PC-9 (cell line): ENCODE data around the gene AGBL4. TPM values are rescaled to one million over a fixed set of nuclear protein-coding genes. Genes with fewer than 3 reads are reported as not detected.

Source experiments
- BruUV-seq: library from RNA; stranded (reverse); fragments of 400-500 nt; replicated peaks from 2 replicates; lab custom pipeline; 2021; lab: Mats Ljungman, UMichigan
- CTCF ChIA-PET: fragments of 300-600 bp; sonication (Branson Sonifier 250); formaldehyde crosslinking; loops from one replicate; lab custom pipeline; 2022; ENCODE audit warnings: antibody characterized with exemption; lab: Charles Lee
- POLR2A ChIA-PET: fragments of 300-600 bp; sonication (Branson Sonifier 250); formaldehyde crosslinking; loops from one replicate; lab custom pipeline; 2022; ENCODE audit warnings: antibody characterized with exemption; ENCODE audit not compliant: unreplicated experiment; lab: Charles Lee
- DNase-seq, 2 experiments: peaks; one replicate each; pipeline versions ENCODE4 v3.0.0 to v3.0.0-alpha.2; 2015 to 2022; ENCODE audit warnings: mixed read lengths in 1 of 2
- H2AFZ ChIP-seq: fragments of 200-600 bp; sonication (generic); 2 replicates; pipeline ENCODE4 v1.8.1; 2017; ENCODE audit warnings: antibody characterized with exemption
- H3F3A ChIP-seq: fragments of 200-600 bp; sonication (generic); 2 replicates; pipeline ENCODE4 v1.8.1; 2017; ENCODE audit warnings: antibody characterized with exemption, mild to moderate bottlenecking, low read depth; ENCODE audit not compliant: insufficient read depth
- H3K27ac ChIP-seq: fragments of 200-600 bp; sonication (generic); 2 replicates; pipeline ENCODE4 v1.6.1; 2016; ENCODE audit warnings: mixed run types
- H3K27me3 ChIP-seq: fragments of 200-600 bp; sonication (generic); 2 replicates; pipeline ENCODE4 v1.6.1; 2016; ENCODE audit warnings: low read depth, mixed run types; ENCODE audit not compliant: insufficient read depth
- H3K36me3 ChIP-seq: fragments of 200-600 bp; sonication (generic); 2 replicates; pipeline ENCODE4 v1.6.1; 2016; ENCODE audit warnings: low read depth, mixed run types
- H3K4me1 ChIP-seq: fragments of 200-600 bp; sonication (generic); replicated peaks from 2 replicates; pipeline ENCODE4 v1.6.1; 2016; ENCODE audit warnings: mixed run types; ENCODE audit not compliant: insufficient read depth
- H3K4me2 ChIP-seq: fragments of 200-600 bp; sonication (generic); 2 replicates; pipeline ENCODE4 v1.6.1; 2017; ENCODE audit warnings: mixed run types
- H3K4me3 ChIP-seq: fragments of 200-600 bp; sonication (generic); 2 replicates; pipeline ENCODE4 v1.6.1; 2016; ENCODE audit warnings: mixed run types
- H3K79me2 ChIP-seq: fragments of 200-600 bp; sonication (generic); 2 replicates; pipeline ENCODE4 v1.6.1; 2017; ENCODE audit warnings: low read depth, mixed run types
- H3K9me2 ChIP-seq: fragments of 200-600 bp; sonication (generic); 2 replicates; pipeline ENCODE4 v1.8.1; 2017; ENCODE audit warnings: mild to moderate bottlenecking; ENCODE audit not compliant: insufficient read depth
- H3K9me3 ChIP-seq: fragments of 200-600 bp; sonication (generic); 2 replicates; pipeline ENCODE4 v1.8.1; 2016; ENCODE audit warnings: low read depth; ENCODE audit not compliant: insufficient read depth
- H4K20me1 ChIP-seq: fragments of 200-600 bp; sonication (generic); 2 replicates; pipeline ENCODE4 v1.8.1; 2017; ENCODE audit not compliant: insufficient read depth
- EZH2 ChIP-seq: fragments of 200-600 bp; sonication (generic); IDR thresholded peaks from 2 replicates; pipeline ENCODE4 v1.8.0; 2017; ENCODE audit warnings: antibody characterized with exemption, low read depth
- intact Hi-C: fragments of 100-400 bp; cut with micrococcal nuclease; formaldehyde crosslinking; loops from one replicate; pipeline ENCODE4 v1.10.0; 2022; ENCODE audit not compliant: unreplicated experiment
- total RNA-seq: library from RNA; stranded (reverse); gene quantifications from 2 replicates; pipeline ENCODE4 v1.2.3, GENCODE V29; 2021
- TF ChIP-seq, protein P1 (sequence below): fragments of 200-600 bp; sonication (generic); conservative IDR thresholded peaks from 2 replicates; pipeline ENCODE4 v1.6.1; 2017; ENCODE audit warnings: mixed run types, antibody characterized with exemption, mild to moderate bottlenecking, moderate library complexity

The AGBL4 gene
- total RNA-seq, 1 experiment from 2014 or later, result not detected

DNA sequence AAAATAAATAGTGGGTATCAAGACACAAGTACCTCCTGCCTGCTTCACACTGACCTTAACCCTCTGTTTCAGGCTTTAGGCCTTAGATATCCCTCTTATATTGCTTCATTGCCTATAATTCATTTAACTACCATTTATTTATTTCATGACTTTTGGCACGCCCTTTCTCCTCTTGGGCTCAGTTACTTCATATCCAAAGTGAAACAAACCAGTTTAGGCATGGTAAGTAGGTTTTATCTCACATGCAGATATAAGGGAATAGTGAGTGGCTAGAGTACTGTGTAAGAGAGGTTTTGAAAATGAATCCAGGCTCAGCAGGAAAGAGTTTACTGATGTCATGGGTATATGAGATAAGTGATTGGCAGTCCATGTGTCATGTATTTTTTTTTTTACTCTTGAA, 1177.3 kb downstream of the AGBL4 start:
- H3K79me2 ChIP-seq, result no peaks in the 10 kb centered on the region
- H3K36me3 ChIP-seq, result no peaks in the 10 kb centered on the region
- ChIA-PET POLR2A (no interaction called here), CTCF (no interaction called here)
- H3K9me2 ChIP-seq, result no peaks in the 10 kb centered on the region; the same call in 1 of the 2 replicates
- intact Hi-C loops, result loop anchor here (1.0 kb wide), 1 partner anchor 10 kb away; no protein-coding TSS in a partner anchor
- H3K9me3 ChIP-seq, result no peaks in the 10 kb centered on the region; the same call in 1 of the 2 replicates
- no peaks in the 10 kb centered on the region for H3F3A ChIP-seq
- TF ChIP-seq EZH2, result no peak
- TF ChIP-seq, protein P1, sequence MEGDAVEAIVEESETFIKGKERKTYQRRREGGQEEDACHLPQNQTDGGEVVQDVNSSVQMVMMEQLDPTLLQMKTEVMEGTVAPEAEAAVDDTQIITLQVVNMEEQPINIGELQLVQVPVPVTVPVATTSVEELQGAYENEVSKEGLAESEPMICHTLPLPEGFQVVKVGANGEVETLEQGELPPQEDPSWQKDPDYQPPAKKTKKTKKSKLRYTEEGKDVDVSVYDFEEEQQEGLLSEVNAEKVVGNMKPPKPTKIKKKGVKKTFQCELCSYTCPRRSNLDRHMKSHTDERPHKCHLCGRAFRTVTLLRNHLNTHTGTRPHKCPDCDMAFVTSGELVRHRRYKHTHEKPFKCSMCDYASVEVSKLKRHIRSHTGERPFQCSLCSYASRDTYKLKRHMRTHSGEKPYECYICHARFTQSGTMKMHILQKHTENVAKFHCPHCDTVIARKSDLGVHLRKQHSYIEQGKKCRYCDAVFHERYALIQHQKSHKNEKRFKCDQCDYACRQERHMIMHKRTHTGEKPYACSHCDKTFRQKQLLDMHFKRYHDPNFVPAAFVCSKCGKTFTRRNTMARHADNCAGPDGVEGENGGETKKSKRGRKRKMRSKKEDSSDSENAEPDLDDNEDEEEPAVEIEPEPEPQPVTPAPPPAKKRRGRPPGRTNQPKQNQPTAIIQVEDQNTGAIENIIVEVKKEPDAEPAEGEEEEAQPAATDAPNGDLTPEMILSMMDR, result no peak
- H2AFZ ChIP-seq, result no peak overlapping the region
- no TSS peak for BruUV-seq
- no peaks in the 10 kb centered on the region for H4K20me1 ChIP-seq
- no peak for DNase-seq
- no peaks in the 10 kb centered on the region for H3K4me1 ChIP-seq
- H3K4me2 ChIP-seq, result no peak overlapping the region
- H3K27me3 ChIP-seq, result no peaks in the 10 kb centered on the region
- H3K27ac ChIP-seq, result no peak overlapping the region
- no peak overlapping the region for H3K4me3 ChIP-seq

DNA sequence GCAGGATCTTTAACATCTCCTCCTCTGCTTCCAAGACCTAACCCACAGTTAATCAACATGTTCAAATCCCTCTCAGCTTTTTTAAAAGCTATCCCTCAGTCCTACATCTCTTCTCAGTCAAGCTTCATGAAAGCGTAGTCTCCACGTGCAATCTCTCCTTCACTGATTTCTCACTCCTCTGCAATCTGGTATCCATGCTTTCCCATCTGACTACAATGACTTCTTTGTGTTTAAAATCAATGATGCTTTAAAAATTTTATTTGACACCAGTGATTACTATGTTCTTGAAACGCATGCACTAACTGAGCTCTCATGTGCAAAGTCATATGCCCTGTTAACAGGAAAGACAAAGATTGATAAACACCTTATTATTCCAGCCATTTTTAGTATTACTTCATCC, 1179.6 kb downstream of the AGBL4 start:
- H3K4me3 ChIP-seq, result no peak overlapping the region
- H3K4me1 ChIP-seq, result no peaks in the 10 kb centered on the region
- H3K27me3 ChIP-seq, result peaks cover 8% of the 10 kb centered on the region; the same call in 1 of the 2 replicates
- no TSS peak for BruUV-seq
- no peak overlapping the region for H2AFZ ChIP-seq
- no peaks in the 10 kb centered on the region; the same call in 1 of the 2 replicates for H3K9me2 ChIP-seq
- H3K9me3 ChIP-seq, result no peaks in the 10 kb centered on the region; the same call in 1 of the 2 replicates
- ChIA-PET CTCF (no interaction called here), POLR2A (no interaction called here)
- no peak overlapping the region for H3K27ac ChIP-seq
- no peaks in the 10 kb centered on the region for H3F3A ChIP-seq
- no peaks in the 10 kb centered on the region for H4K20me1 ChIP-seq
- no peak overlapping the region for H3K4me2 ChIP-seq
- H3K36me3 ChIP-seq, result no peaks in the 10 kb centered on the region
- TF ChIP-seq, protein P1, result no peak
- TF ChIP-seq EZH2, result no peak
- intact Hi-C loops, result no loop called here
- no peaks in the 10 kb centered on the region for H3K79me2 ChIP-seq
- no peak for DNase-seq

DNA sequence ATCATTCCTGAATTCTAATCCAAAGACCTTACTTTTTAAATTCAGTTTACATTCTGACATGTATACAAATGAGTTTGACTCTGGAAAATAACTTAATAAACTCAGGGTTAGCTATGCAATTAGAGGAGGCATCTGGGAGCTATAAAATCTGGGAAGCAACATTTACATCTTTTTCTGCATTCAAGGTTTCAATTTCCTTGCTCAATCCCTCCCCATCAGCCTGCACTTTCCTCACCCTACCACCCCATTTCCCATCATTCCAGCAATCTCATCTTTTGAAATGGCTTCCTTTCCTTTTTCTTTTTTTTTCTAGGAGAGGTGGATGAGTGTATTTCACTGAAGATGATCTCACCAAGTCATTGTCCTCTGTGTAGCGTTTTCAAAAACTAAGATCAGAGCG, 1181.8 kb downstream of the AGBL4 start:
- no peaks in the 10 kb centered on the region; the same call in 1 of the 2 replicates for H3K9me2 ChIP-seq
- H3K27ac ChIP-seq, result no peak overlapping the region
- H3K4me1 ChIP-seq, result no peaks in the 10 kb centered on the region
- H3K79me2 ChIP-seq, result no peaks in the 10 kb centered on the region
- no peaks in the 10 kb centered on the region for H3K36me3 ChIP-seq
- H3K27me3 ChIP-seq, result peaks cover 18% of the 10 kb centered on the region; the same call in 1 of the 2 replicates
- H4K20me1 ChIP-seq, result no peaks in the 10 kb centered on the region
- DNase-seq, result no peak
- H3F3A ChIP-seq, result no peaks in the 10 kb centered on the region
- BruUV-seq, result no TSS peak
- H2AFZ ChIP-seq, result no peak overlapping the region
- H3K4me2 ChIP-seq, result no peak overlapping the region
- intact Hi-C loops, result no loop called here
- POLR2A ChIA-PET, result no interaction called here
- no peak overlapping the region for H3K4me3 ChIP-seq
- CTCF ChIA-PET, result no interaction called here
- H3K9me3 ChIP-seq, result no peaks in the 10 kb centered on the region; the same call in 1 of the 2 replicates
- TF ChIP-seq EZH2, result no peak
- TF ChIP-seq, protein P1, result no peak
